ENCODE measurements around the gene FAM168A.

GRCh38 chr11:73475549-73476095 is 122.3 kb downstream of the FAM168A start:
- no peak for TF ChIP-seq TAF1 (conservative IDR thresholded peaks at IDR 0.05)
- TF ChIP-seq CTCF (IDR thresholded peaks at IDR 0.05; ENCODE audit: low read depth, low read length, missing input control), result no peak
- TF ChIP-seq JUND (IDR thresholded peaks at IDR 0.05), result no peak
- TF ChIP-seq REST (IDR thresholded peaks at IDR 0.05), result no peak
- TF ChIP-seq YY1 (IDR thresholded peaks at IDR 0.05), result no peak
- TF ChIP-seq MAX (IDR thresholded peaks at IDR 0.05), result no peak
- no peak for TF ChIP-seq FOXA1 (IDR thresholded peaks at IDR 0.05)
- no peak for TF ChIP-seq SP1 (IDR thresholded peaks at IDR 0.05)

All from liver (tissue), 3 donors.